Stimulated activated CD8-positive, alpha-beta memory T cell treated with anti-CD3 and anti-CD28 coated beads, Interleukin-15, amount 100 ng/mL, for 48 hours (primary cell): ENCODE data around the gene LIMS4.
"Not testable (repeated sequence)": the region's sequence is repeated elsewhere in the genome, so short reads cannot be mapped to it uniquely, and the experiment has no call there.

Source experiments
- DNase-seq, 2 donors: peaks; one replicate each; pipeline ENCODE4 v3.0.0-alpha.2; 2020; ENCODE audit warnings: low read depth in 2 of 2

LIMS4 gene, protein sequence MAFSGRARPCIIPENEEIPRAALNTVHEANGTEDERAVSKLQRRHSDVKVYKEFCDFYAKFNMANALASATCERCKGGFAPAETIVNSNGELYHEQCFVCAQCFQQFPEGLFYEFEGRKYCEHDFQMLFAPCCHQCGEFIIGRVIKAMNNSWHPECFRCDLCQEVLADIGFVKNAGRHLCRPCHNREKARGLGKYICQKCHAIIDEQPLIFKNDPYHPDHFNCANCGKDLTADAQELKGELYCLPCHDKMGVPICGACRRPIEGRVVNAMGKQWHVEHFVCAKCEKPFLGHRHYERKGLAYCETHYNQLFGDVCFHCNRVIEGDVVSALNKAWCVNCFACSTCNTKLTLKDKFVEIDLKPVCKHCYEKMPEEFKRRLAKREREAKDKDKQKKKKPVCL

DNA sequence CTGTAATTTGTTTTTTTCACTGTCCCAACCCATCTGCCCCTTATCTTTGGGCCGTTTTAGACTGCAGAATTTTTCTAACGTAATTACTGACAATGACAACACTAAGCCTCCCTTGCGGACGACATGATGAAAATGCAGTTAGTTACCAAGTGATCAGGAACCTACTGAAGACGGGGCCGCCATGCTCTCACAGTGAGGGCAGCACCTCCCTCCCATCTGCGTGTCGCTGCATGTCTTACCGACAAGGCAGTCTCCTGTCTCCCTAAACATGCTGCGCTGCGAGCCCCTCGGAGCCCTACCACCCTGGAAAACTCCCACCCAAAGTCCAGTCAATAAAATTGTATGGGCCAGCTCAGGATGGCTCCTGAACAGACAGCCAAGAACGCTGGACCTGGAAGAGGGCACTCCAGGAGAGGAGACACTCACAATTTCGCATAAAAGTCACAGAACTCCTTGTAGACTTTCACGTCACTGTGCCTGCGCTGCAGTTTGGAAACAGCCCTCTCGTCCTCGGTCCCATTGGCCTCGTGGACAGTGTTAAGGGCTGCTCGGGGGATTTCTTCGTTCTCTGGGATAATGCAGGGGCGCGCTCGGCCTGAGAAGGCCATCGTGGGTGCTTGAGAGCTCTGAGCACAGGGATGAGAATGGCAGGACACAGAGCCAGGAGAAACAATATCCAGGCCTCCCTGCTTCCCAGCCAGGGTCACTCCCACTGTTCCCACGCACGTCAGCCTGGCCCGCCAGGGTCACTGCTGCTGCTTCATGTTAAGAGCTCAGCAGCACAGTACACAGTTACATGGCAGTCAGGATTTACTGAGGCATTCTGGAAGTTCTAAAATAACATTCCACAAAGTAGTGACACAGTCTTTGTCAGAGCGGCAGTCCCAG is at the start of gene LIMS4:
TSS of gene LIMS4 (minus strand) at position 646 of the 888 bp plus-strand sequence. CDS start at position 608, 38 bp downstream.
- DNase-seq = not testable (repeated sequence)

DNA sequence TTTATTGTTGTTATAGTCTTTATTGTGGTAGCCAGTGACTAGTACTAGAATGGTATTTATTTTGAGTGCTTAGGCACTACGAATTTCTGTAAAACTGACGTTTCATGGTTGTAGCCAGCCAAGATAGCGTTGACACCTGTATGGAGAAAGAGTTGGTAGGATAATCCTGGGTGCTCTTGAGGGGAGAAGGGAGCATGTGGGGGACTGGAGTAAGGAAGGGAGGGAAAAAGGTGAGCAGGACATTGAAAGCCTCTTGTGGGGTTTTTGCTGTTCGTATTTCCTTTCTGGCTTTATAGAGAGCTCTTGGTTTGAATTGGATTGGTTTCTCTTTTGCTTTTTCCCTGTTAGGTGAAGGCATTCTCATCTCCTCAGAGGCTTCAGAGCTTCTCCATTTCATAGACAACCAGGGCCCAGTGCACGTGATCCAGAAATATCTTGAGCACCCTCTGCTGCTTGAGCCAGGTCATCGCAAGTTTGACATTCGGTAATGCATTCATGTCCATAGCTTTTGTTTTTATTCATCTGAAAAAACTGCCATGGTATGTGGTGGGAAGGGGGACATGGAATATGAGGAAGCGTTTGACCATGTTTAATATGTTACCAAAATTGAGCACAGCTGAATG is 27.2 kb upstream of the LIMS4 start:
- DNase-seq = not testable (repeated sequence)

DNA sequence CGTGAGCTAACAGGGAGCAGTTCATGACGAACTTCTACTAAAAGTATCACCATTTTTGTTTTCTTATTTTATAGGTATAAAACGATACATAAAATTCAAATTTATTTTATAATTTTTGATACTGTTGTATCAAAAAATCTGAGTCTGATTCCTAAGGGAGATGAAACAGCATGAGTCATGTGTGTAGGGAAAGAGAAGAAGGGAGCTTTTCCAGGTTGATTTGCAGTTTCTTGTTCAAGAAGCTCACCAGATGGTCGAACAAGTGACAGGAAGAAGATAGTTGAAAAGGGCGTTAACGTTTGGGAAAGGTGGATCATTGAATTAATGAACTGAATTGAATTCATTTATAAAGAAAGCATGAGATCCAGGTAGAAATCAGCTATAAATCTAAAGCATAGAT is 23.4 kb upstream of the LIMS4 start:
- DNase-seq = not testable (repeated sequence)

GRCh38 chr2:110494488-110494887 is 21.9 kb upstream of the LIMS4 start:
- not testable (repeated sequence) for DNase-seq

DNA sequence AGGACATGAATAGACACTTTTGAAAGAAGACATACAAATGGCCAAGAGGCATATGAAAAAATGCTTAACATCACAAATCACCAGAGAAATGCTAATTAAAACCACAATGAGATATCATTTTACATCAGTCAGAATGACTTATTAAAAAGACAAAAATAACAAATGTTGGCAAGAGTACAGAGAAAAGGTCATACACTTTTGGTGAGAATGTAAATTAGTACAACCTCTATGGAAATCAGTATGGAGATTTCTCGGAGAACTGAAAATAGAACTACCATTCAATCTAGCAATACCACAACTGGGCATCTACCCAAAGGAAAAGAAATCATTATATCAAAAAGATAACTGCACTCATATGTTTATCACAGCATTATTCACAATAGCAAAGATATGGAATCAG is 16.4 kb upstream of the LIMS4 start:
- DNase-seq = not testable (repeated sequence)

GRCh38 chr2:110482697-110483096 is 10.1 kb upstream of the LIMS4 start:
- not testable (repeated sequence) for DNase-seq

DNA sequence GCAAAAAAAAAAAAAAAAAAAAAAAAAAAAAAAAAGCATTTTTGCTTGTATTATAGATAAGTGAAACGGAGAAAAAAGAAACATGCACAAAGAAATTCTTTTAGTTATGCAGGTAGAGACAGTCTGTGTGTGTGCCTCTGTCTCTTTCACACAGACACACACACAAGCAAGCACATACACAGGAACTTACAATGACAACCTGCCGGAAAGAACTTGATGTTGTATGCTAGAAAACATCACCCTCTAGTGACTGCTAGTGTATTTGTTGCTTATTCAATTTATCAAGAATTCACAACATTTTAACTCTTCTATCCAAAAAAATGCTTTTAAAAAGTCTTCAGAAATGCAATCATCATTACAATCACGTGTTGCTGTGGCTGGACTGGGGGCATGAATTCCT is 8.6 kb upstream of the LIMS4 start:
- not testable (repeated sequence) for DNase-seq

- not testable (repeated sequence) for DNase-seq
These were observed 7.5 kb upstream of the LIMS4 start for GRCh38 chr2:110480084-110480483.

DNA sequence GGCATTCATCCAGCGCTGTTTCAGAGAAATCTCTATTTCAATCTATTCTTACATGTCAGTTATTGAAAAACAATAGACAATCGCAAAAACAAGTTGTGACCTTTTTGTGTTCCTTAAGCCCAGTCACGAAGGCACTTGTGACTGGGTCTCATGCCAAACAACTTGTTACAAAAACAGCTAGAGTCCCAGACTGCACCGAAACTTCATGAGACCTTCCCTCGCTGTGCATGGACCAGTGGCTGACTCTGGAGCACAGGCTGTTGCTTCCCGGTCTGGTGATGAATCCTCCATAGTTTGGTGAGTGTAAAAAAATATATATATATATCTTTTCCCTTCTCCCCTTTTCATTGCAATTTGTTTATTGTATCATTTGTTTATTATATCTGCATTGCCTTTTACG is 4.8 kb upstream of the LIMS4 start:
- not testable (repeated sequence) for DNase-seq

GRCh38 chr2:110476952-110477351 is 4.3 kb upstream of the LIMS4 start:
- DNase-seq = not testable (repeated sequence)

- DNase-seq = not testable (repeated sequence)
These were observed 3.2 kb upstream of the LIMS4 start for GRCh38 chr2:110475627-110476359.

DNA sequence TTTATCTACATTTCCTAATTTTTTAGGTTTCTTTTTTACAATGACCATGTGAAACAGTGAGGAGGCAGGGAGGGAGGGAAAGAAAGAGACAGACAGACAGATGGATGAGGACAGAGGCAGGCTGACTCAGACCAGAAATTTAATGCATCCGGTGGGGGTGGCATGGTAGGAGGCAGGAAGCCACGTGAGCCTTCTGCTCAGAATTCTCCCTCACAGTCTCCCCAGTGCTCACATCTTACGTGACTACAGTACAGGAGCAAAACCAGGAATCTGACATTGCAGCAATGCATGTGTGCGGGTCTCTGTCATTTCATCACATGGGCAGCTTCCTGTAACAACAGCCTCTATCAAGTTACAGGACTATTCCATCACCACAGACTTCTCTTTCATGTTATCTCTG is 2.3 kb upstream of the LIMS4 start:
- not testable (repeated sequence) for DNase-seq

- DNase-seq = not testable (repeated sequence)
These were observed 393 bp upstream of the LIMS4 start for GRCh38 chr2:110473059-110473358.

DNA sequence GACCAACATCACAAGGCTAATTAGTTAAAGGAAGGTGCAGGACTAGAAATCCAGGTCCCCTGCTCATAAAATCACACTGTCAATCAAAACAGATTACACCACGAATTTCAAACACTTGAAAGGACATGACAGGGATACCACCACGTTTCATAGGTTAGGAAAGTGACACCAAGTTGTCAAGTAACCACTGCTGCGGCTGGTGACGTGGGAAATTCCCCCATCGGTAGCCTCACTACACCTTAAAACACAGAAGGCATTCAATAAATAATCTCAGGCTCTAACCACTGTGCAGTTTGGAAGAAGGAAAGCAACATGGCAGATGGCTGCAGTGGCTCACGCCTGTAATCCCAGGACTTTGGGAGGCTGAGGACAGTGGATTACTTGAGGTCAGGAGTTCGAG is 3.7 kb downstream of the LIMS4 start:
- DNase-seq = not testable (repeated sequence)

DNA sequence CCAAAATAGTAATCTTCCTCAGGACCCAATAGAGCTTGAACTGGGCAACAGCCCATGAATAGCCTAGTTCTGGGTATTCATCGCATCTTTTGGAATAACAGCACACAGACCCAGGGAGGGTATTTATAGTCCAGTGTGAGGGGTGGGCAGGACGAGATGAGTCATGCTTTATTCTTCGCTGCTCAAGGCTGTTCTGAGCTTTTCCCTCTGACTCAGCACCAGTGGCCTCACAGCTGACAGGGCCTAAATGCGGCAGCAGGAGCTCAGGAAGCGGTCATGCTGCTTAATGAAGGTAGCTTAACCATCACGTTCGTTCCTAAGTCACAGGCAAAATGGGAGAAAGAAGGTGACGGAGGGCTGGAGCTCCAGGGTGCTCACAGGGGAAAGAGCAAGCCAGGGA is 7.3 kb downstream of the LIMS4 start:
- not testable (repeated sequence) for DNase-seq

- not testable (repeated sequence) for DNase-seq
These were observed 10.2 kb downstream of the LIMS4 start for GRCh38 chr2:110462458-110462857.

DNA sequence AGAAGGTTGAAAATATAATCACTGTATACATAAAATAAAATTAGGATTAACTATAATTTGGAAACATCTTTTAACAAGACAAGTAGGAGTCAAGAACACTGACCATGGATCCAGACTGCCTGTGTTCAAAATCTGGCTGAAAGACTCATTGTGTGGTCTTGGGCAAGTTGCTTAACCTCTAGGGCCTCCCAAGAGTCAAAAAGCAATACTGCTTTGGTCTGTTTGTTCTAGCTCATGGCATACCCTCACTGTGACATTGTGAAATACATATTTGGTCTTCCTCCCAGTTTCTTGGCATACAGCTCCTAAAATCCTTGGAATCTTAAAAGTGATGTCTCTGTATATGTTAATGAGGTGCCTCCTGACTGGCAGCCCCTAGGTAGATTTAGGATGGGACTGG is 12.3 kb downstream of the LIMS4 start:
- DNase-seq = not testable (repeated sequence)

DNA sequence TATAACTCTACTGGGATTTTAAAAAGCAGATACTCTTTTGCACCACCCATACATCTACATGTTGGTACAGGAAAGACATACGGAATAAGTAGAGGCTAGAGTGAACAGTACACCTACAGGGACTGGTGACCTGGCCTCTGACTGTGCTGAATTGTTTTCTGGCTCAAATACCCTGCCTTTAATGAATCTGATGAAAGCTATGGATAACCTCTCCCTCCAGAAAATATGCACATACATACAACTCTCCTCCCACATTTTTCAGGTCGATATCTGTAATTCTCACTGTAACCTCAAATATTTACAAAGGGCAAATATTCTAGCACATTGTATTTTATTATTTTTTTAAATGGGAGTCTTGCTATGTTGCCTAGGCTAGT is 15.4 kb downstream of the LIMS4 start:
- not testable (repeated sequence) for DNase-seq

DNA sequence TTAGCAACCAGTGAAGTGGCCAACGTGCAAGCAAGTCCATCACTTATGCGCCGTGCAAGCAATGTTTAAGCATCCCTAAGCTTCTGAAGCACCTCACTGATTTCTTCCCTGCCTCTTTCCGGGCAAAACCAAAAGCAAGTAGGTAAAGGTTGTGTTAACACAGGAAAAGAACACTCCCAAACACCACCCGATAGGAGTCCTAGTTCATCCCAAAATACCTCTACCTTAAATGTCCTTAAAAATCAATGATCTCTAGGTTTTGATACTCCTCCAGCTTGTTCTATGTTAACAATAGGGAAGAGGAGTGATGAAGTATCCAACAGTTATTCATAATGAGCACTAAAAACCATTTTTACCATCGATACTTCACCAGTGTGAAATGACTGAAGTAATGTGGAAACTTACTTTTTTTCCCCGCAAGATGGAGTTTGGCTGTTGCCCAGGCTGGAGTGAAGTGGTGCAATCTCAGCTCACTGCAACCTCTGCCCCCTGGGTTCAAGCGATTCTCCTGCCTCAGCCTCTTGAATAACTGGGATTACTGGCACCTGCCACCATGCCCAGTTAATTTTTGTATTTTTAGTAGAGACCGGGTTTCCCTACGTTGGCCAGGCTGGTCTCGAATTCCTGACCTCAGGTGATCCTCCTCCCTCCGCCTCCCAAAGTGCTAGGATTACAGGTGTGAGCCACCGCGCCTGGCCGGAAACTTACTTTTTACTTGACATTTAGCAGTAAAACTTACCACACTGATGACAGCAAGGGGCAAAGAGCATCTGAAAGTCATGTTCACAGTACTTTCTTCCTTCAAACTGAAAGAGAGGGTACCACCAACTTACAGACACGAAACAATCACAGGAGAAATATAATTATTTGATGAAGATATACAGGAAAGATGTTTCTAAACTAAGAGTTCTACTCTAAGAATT is 16.1 kb downstream of the LIMS4 start:
- DNase-seq = not testable (repeated sequence)

GRCh38 chr2:110455080-110455670 is 17.4 kb downstream of the LIMS4 start:
- not testable (repeated sequence) for DNase-seq
